Spleen (tissue), 7 donors: ENCODE measurements around the gene PSME2.

Source experiments
- POLR2A ChIP-seq, 3 donors: fragments of 450-650 bp; IDR thresholded peaks; one replicate each; pipeline ENCODE4 v1.5.1; 2017; ENCODE audit warnings: antibody characterized with exemption in 3 of 3, mild to moderate bottlenecking in 1 of 3
- TF ChIP-seq, protein P1 (sequence below), 11 experiments: fragments of 200-600 bp in 7 of 11; fragments of 450-650 bp in 4 of 11; sonication (generic) in 4 of 11; IDR thresholded peaks in 8 of 11; conservative IDR thresholded peaks in 3 of 11; 1 replicate in 7 of 11; 2 replicates in 4 of 11; pipeline versions ENCODE4 v1.4.0 to v1.8.0; 2016 to 2021; ENCODE audit warnings: antibody characterized with exemption in 11 of 11, inconsistent platforms in 4 of 11, mild to moderate bottlenecking in 1 of 11
- donor health status: DM: no; HTN: no; CAD: no; lungs with moderate emphysema.
- donor health status: DM: no; HTN: no; CAD: no.
- donor health status: DM: no; HTN: no; CAD: no.

DNA sequence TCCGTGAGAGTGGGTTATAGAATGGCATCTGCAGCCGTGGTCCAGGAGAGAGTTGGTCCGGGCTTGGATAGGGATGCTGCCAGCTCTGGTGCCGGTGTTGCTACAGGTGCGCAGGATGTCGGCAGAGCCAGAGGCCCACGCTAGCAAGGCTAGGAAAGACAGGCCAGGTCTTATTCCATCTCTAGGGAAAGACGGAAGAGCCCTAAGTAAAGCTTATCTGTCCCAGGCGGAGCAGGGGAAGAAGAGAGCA is 10.9 kb downstream of the PSME2 start:
- TF ChIP-seq, protein P1, sequence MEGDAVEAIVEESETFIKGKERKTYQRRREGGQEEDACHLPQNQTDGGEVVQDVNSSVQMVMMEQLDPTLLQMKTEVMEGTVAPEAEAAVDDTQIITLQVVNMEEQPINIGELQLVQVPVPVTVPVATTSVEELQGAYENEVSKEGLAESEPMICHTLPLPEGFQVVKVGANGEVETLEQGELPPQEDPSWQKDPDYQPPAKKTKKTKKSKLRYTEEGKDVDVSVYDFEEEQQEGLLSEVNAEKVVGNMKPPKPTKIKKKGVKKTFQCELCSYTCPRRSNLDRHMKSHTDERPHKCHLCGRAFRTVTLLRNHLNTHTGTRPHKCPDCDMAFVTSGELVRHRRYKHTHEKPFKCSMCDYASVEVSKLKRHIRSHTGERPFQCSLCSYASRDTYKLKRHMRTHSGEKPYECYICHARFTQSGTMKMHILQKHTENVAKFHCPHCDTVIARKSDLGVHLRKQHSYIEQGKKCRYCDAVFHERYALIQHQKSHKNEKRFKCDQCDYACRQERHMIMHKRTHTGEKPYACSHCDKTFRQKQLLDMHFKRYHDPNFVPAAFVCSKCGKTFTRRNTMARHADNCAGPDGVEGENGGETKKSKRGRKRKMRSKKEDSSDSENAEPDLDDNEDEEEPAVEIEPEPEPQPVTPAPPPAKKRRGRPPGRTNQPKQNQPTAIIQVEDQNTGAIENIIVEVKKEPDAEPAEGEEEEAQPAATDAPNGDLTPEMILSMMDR (IDR thresholded peaks at IDR 0.05 in 8 of 11, conservative IDR thresholded peaks at IDR 0.05 in 3 of 11): no peak
- TF ChIP-seq POLR2A (IDR thresholded peaks at IDR 0.05): no peak
